ENCODE results near the gene CNTNAP1. TPM values are rescaled to one million over a fixed set of nuclear protein-coding genes. Genes with fewer than 3 reads are reported as not detected.
A peak's percentile ranks its signal among the peaks of the same experiment; 100 is the strongest.

CNTNAP1 gene
- polyA plus RNA-seq, 1 experiment, result 53.7 TPM

DNA sequence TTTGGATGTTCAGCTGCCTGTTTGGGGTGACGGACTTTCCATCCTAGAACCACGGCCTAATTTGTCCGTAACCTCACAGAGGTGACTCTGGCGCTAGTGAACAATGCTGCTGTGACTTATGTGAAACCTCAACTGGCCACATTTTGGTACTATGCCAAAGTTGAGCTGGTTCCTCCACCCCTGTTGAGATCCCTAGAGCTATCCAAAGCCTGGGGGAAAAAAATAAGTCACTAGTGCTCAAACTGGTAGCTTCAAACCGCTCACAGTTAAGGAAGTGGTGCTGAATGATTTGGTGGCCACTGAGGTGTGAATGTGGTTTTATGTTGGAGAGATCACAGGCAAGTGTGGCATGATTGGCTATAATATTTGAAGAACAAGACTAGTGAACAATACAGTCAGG lies 34.6 kb upstream of the CNTNAP1 start:
- Histone ChIP-seq H3K27ac (ENCODE audit: low read depth, low read length) (no peak overlapping the region), H3K9me3 (ENCODE audit: control insufficient read depth, insufficient read depth, low read length) (no peaks in the 10 kb centered on the region), H3K27me3 (ENCODE audit: control insufficient read depth, insufficient read depth, low read length) (peaks cover 15% of the 10 kb centered on the region), H3K4me3 (ENCODE audit: low read depth, low read length) (no peak overlapping the region)
- TF ChIP-seq, protein P1, sequence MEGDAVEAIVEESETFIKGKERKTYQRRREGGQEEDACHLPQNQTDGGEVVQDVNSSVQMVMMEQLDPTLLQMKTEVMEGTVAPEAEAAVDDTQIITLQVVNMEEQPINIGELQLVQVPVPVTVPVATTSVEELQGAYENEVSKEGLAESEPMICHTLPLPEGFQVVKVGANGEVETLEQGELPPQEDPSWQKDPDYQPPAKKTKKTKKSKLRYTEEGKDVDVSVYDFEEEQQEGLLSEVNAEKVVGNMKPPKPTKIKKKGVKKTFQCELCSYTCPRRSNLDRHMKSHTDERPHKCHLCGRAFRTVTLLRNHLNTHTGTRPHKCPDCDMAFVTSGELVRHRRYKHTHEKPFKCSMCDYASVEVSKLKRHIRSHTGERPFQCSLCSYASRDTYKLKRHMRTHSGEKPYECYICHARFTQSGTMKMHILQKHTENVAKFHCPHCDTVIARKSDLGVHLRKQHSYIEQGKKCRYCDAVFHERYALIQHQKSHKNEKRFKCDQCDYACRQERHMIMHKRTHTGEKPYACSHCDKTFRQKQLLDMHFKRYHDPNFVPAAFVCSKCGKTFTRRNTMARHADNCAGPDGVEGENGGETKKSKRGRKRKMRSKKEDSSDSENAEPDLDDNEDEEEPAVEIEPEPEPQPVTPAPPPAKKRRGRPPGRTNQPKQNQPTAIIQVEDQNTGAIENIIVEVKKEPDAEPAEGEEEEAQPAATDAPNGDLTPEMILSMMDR (IDR thresholded peaks at IDR 0.05; ENCODE audit: low read depth, low read length), result no peak
- POLR2A ChIA-PET, result interaction anchor here (0.5 kb wide), 1 partner anchor 9 kb away, joined by 5 read pairs; no protein-coding TSS in a partner anchor
- CTCF ChIA-PET, result no interaction called here
- no peak for DNase-seq (ENCODE audit: low read depth, low spot score)

DNA sequence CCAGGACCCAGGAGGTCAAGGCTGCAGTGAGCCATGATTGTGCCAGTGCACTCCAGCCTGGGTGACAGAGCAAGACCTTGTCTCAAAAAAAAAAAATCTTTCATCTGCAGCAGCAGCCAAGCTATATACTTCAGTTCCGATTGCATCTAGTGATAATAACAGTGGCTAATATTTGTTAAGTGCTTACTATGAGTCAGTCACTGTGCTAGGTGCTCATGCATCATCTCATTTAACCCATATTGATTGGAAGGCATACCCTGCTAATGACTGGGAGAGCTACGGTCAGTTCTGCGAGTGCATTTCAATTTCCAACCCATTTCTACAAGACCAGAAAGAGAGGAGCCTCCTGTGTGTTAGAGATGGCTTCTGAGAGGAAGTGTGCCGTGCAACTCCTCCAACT lies 30.9 kb upstream of the CNTNAP1 start:
- CTCF ChIA-PET, result no interaction called here
- H3K27ac ChIP-seq (ENCODE audit: low read depth, low read length), result no peak overlapping the region
- POLR2A ChIA-PET, result no interaction called here
- H3K9me3 ChIP-seq (ENCODE audit: control insufficient read depth, insufficient read depth, low read length), result no peaks in the 10 kb centered on the region
- peaks cover 7% of the 10 kb centered on the region for H3K27me3 ChIP-seq (ENCODE audit: control insufficient read depth, insufficient read depth, low read length)
- no peak for DNase-seq (ENCODE audit: low read depth, low spot score)
- no peak overlapping the region for H3K4me3 ChIP-seq (ENCODE audit: low read depth, low read length)
- TF ChIP-seq, protein P1 (IDR thresholded peaks at IDR 0.05; ENCODE audit: low read depth, low read length), result no peak

DNA sequence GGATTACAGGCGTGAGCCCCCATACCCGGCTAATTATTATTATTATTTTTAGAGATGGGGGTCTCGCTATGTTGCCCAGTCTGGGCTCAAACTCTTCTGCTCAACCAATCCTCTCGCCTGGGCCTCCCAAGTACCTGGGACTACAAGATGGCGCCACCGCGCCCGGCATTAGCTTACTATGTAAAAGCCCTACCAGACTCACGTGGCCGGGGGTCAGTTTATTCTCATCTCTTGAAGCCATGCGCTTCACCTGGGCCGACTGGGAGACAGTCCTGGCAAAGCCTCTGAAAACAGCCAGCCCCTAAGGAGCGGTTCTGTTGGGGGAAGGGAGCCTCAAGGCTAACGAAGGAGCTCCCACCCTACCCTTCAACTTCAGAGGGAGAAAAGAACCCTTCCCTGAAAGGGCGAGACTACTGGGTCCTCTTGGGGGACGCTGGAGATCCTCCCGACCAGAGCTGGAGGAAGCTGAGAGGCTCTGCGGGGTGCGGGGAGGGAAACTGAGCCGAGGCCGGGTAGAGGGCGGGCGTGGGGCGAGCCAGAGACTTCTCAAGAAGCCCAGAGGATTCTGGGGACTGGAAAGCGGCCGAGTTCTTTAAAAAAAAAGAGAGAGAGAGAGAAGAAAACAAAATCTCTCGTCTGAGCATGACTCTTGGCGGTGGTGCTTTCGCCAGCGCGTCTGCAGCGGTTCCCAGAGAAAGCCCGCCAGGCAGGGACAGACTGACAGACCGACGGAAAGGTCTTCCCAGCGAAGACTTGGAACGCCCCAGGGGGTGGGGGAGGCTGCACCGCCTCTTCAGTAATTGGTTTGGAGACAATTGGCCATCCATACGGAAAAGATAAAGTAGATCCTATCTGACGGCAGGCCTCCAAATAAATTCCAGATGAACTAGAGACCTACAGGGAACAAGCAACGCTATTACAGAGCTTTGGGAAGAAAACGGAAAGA lies 28.9 kb upstream of the CNTNAP1 start:
- TF ChIP-seq, protein P1 (IDR thresholded peaks at IDR 0.05; ENCODE audit: low read depth, low read length), result no peak
- POLR2A ChIA-PET, result no interaction called here
- no peak for DNase-seq (ENCODE audit: low read depth, low spot score)
- Histone ChIP-seq H3K27me3 (ENCODE audit: control insufficient read depth, insufficient read depth, low read length) (peaks cover 3% of the 10 kb centered on the region), H3K9me3 (ENCODE audit: control insufficient read depth, insufficient read depth, low read length) (no peaks in the 10 kb centered on the region), H3K4me3 (ENCODE audit: low read depth, low read length) (peak overlapping the region; percentile 22), H3K27ac (ENCODE audit: low read depth, low read length) (no peak overlapping the region)
- CTCF ChIA-PET, result interaction anchor here (0.6 to 1.0 kb wide), 2 partner anchors 8 to 75 kb away, joined by 3 read pairs; partner anchors contain the start of gene PSMC3IP

DNA sequence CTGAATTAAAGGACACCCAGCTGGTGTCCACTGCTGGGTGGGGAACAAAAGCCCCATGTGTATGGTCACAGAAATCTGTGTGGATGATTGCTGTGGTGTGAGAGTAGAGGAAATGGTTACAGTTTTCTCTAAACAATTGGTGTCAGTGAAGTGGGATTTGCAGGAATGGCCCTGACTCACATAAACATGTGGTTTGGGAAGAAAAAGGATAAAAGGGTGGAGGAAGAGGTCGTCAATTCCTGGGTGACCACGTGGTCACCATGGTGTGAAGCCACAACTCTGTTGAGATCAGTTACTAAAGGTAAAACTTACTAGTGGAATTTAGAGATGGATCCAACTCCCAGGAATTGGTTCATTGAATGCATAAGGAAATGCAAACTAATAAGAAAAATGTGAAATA lies 26.8 kb upstream of the CNTNAP1 start:
- Histone ChIP-seq H3K27me3 (ENCODE audit: control insufficient read depth, insufficient read depth, low read length) (peaks cover 2% of the 10 kb centered on the region), H3K4me3 (ENCODE audit: low read depth, low read length) (no peak overlapping the region), H3K27ac (ENCODE audit: low read depth, low read length) (no peak overlapping the region), H3K9me3 (ENCODE audit: control insufficient read depth, insufficient read depth, low read length) (no peaks in the 10 kb centered on the region)
- ChIA-PET CTCF (interaction anchor here (0.5 kb wide), 1 partner anchor 78 kb away, joined by 3 read pairs; the partner anchor contains the start of gene PSMC3IP), POLR2A (interaction anchor here (0.7 to 1.6 kb wide), 2 partner anchors 14 to 763 kb away, joined by 4 to 6 read pairs; no protein-coding TSS in a partner anchor)
- no peak for DNase-seq (ENCODE audit: low read depth, low spot score)
- TF ChIP-seq, protein P1 (IDR thresholded peaks at IDR 0.05; ENCODE audit: low read depth, low read length), result no peak

Measured in AG04450 (cell line).